Measurements from ENCODE around the gene BDH1. TPM values are rescaled to one million over a fixed set of nuclear protein-coding genes. Genes with fewer than 3 reads are reported as not detected.
A peak's percentile ranks its signal among the peaks of the same experiment; 100 is the strongest.

BDH1 gene
- total and polyA plus RNA-seq, 2 of the 13 experiments (the other 11 are each of a cell fraction or from before 2014, with no cell fraction given): 21.2 to 71.9 TPM

DNA sequence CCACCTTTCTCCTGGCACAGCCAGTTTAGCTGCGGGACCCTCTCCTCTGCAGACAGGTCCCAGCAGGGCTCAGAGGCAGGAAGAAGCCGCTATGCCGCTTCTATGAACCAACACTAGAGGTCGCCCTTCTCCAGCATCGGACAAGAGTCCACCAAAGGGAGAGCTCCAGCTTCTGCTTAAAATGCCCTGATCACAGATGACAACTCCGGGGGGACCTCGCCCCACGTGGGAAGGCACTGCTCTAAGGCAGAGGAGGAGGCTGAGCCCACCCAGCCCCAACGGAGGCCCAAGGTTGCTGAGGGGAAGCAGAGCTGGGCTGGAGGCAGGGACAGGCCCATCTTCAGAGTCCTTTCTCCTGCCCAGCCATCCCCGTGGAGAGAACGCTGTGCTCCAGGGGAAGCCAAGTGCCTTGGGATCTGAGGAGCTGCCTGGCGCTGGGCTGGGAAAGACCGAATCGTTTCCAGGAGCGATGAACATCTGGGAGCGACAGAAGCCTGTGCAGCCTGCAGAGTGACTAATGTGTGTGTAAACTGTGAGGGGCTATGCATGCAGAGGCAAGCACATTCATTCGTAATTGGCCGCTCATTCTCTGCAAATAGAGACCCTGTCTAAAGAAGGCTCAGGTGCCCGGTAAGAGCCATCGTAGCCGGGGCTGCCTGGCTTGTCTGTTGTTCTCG lies 43.5 kb upstream of the BDH1 start (continued):
- TF ChIP-seq NR1H2 (CRISPR knock-in tag; IDR thresholded peaks at IDR 0.05; ENCODE audit: borderline replicate concordance, low read depth): no peak
- peak; percentile 55; the same call in 1 of the 2 replicates for TF ChIP-seq MYC (CRISPR knock-in tag; IDR thresholded peaks at IDR 0.05; ENCODE audit: borderline replicate concordance)
- TF ChIP-seq ZNF317 (CRISPR knock-in tag; IDR thresholded peaks at IDR 0.05): no peak
- TF ChIP-seq YY1 (IDR thresholded peaks at IDR 0.05; ENCODE audit: insufficient read depth, insufficient replicate concordance, low read depth, low read length): no peak
- TF ChIP-seq ZBTB38 (CRISPR knock-in tag; IDR thresholded peaks at IDR 0.05): peak; percentile 24; the same call in 1 of the 2 replicates
- no peak for TF ChIP-seq RAD51 (IDR thresholded peaks at IDR 0.05; ENCODE audit: borderline replicate concordance)
- TF ChIP-seq PLSCR1 (CRISPR knock-in tag; IDR thresholded peaks at IDR 0.05; ENCODE audit: borderline replicate concordance): no peak
- peak; percentile 67; the same call in 1 of the 2 replicates for TF ChIP-seq ZHX1 (CRISPR knock-in tag; IDR thresholded peaks at IDR 0.05; ENCODE audit: low read depth)
- TF ChIP-seq ZSCAN25 (CRISPR knock-in tag; IDR thresholded peaks at IDR 0.05): 0 out of 2 replicates have a peak, but pooled peaks have one; percentile 54
- peak; percentile 65; the same call in 1 of the 2 replicates for TF ChIP-seq SMAD3 (CRISPR knock-in tag; IDR thresholded peaks at IDR 0.05)
- no peak for TF ChIP-seq TGIF2 (CRISPR knock-in tag; IDR thresholded peaks at IDR 0.05)
- TF ChIP-seq XRCC5 (optimal IDR thresholded peaks at IDR 0.05; ENCODE audit: low read length): peak; percentile 78
- TF ChIP-seq MLXIP (CRISPR knock-in tag; IDR thresholded peaks at IDR 0.05; ENCODE audit: borderline replicate concordance): no peak
- 0 out of 2 replicates have a peak, but pooled peaks have one; percentile 18 for TF ChIP-seq SRY (CRISPR knock-in tag; IDR thresholded peaks at IDR 0.05)
- TF ChIP-seq ZNF501 (CRISPR knock-in tag; IDR thresholded peaks at IDR 0.05): peak; percentile 49; the same call in 1 of the 2 replicates
- no peak for TF ChIP-seq PLRG1 (conservative IDR thresholded peaks at IDR 0.05)
- no peak for TF ChIP-seq ZNF713 (CRISPR knock-in tag; IDR thresholded peaks at IDR 0.05)
- TF ChIP-seq MAX (IDR thresholded peaks at IDR 0.05): peak; percentile 45; the same call in 1 of the 2 replicates
- peak; percentile 15; the same call in 1 of the 3 replicates for TF ChIP-seq MXI1 (IDR thresholded peaks at IDR 0.05; ENCODE audit: borderline replicate concordance, low read depth, low read length)
- peak; percentile 61 for TF ChIP-seq ELF1 (CRISPR knock-in tag; IDR thresholded peaks at IDR 0.05)
- peak; percentile 63; the same call in 1 of the 2 replicates for TF ChIP-seq ZNF619 (CRISPR knock-in tag; IDR thresholded peaks at IDR 0.05)
- TF ChIP-seq MIXL1 (CRISPR knock-in tag; IDR thresholded peaks at IDR 0.05): 0 out of 2 replicates have a peak, but pooled peaks have one; percentile 11
- TF ChIP-seq MED13 (CRISPR knock-in tag; IDR thresholded peaks at IDR 0.05): no peak
